K562 (cell line): Measurements from ENCODE around the gene OPN1LW. TPM values are rescaled to one million over a fixed set of nuclear protein-coding genes. Genes with fewer than 3 reads are reported as not detected.

Source experiments
- BMI1 ChIP-seq: fragments of 150-350 bp; IDR thresholded peaks from 2 replicates; pipeline ENCODE4 v1.6.1; 2014; ENCODE audit warnings: low read length
- CEBPB ChIP-seq: fragments of 450-650 bp; IDR thresholded peaks from 2 replicates; pipeline ENCODE4 v1.6.1; 2016; ENCODE audit warnings: missing genetic modification characterization, missing compliant biosample characterization
- CLOCK ChIP-seq: fragments of 250-450 bp; sonication (Bioruptor Pico); IDR thresholded peaks from 2 replicates; pipeline ENCODE4 v1.4.0; 2020; ENCODE audit warnings: mild to moderate bottlenecking, moderate library complexity, borderline replicate concordance
- DACH1 ChIP-seq: fragments of 450-650 bp; IDR thresholded peaks from 2 replicates; pipeline ENCODE4 v1.6.1; 2018; ENCODE audit not compliant: partially characterized antibody
- ELF1 ChIP-seq: fragments of 200-800 bp; sonication (Bioruptor generic); IDR thresholded peaks from 2 replicates; pipeline ENCODE4 v1.6.1; 2016; ENCODE audit warnings: missing genetic modification characterization, missing compliant biosample characterization
- FOXA3 ChIP-seq, 2 experiments: fragments of 450-650 bp in 1 of 2; sonication (generic) in 1 of 2; formaldehyde crosslinking; IDR thresholded peaks in 1 of 2; conservative IDR thresholded peaks in 1 of 2; 2 replicates each; pipeline versions ENCODE4 v1.4.0 to v1.8.0; 2020 to 2022; ENCODE audit warnings: mild to moderate bottlenecking in 2 of 2, missing genetic modification reagents in 1 of 2
- GATAD2A ChIP-seq: fragments of 450-650 bp; IDR thresholded peaks from 2 replicates; pipeline ENCODE4 v1.6.1; 2017
- KLF13 ChIP-seq: fragments of 450-650 bp; IDR thresholded peaks from 2 replicates; pipeline ENCODE4 v1.6.1; 2016; ENCODE audit warnings: missing genetic modification characterization, low read depth, mild to moderate bottlenecking, missing compliant biosample characterization, moderate library complexity, borderline replicate concordance
- MCM3 ChIP-seq: fragments of 450-650 bp; IDR thresholded peaks from 2 replicates; pipeline ENCODE4 v1.6.1; 2016
- NR3C1 ChIP-seq: sonication (generic); formaldehyde crosslinking; IDR thresholded peaks from 2 replicates; pipeline ENCODE4 v1.8.1; 2022; ENCODE audit warnings: missing genetic modification reagents
- ZBTB7A ChIP-seq: IDR thresholded peaks from 2 replicates; pipeline ENCODE4 v1.6.1; 2011; ENCODE audit warnings: low read depth, mild to moderate bottlenecking, low read length, moderate library complexity, borderline replicate concordance; ENCODE audit not compliant: control insufficient read depth
- ZNF175 ChIP-seq: fragments of 200-800 bp; sonication (Bioruptor generic); IDR thresholded peaks from 2 replicates; pipeline ENCODE4 v1.6.1; 2016; ENCODE audit warnings: low read depth, mild to moderate bottlenecking, missing genetic modification characterization, missing compliant biosample characterization
- ZNF444 ChIP-seq: fragments of 250-450 bp; sonication (Bioruptor Pico); IDR thresholded peaks from 2 replicates; pipeline ENCODE4 v1.4.0; 2020; ENCODE audit warnings: mild to moderate bottlenecking, moderate library complexity
- polyA plus RNA-seq, 8 experiments: library from polyadenylated mRNA; depleted of rRNA in 4 of 8; stranded (reverse) in 5 of 8; unstranded in 3 of 8; fragments of >200 nt; fragmentation: Nextera tagmentation in 2 of 8; fragmentation: Illumina TruSeq in 1 of 8; extraction: Ambion mirVana in 2 of 8; extraction: Trizol in 1 of 8; gene quantifications; 2 replicates each; pipeline versions ENCODE4 v1.2.1 to v1.2.3, GENCODE V29; 2011 to 2014; ENCODE audit warnings: inconsistent platforms in 1 of 8, missing spikeins in 1 of 8
- total RNA-seq, 7 experiments: library from RNA; depleted of rRNA in 6 of 7; stranded (reverse); fragments of >200 nt in 6 of 7; fragmentation: Illumina TruSeq in 2 of 7; extraction: Trizol in 2 of 7; gene quantifications; 2 replicates each; pipeline versions ENCODE4 v1.2.1 to v1.2.3, GENCODE V29; 2011 to 2021; ENCODE audit warnings: low replicate concordance in 1 of 7
- TF ChIP-seq, protein P1 (sequence below): fragments of 450-650 bp; IDR thresholded peaks from 2 replicates; pipeline ENCODE4 v1.6.1; 2016; ENCODE audit warnings: low read depth, mild to moderate bottlenecking, moderate library complexity
- TF ChIP-seq, protein P2 (sequence below): fragments of 250-450 bp; sonication (Bioruptor Pico); IDR thresholded peaks from 2 replicates; pipeline ENCODE4 v1.4.0; 2020; ENCODE audit warnings: borderline replicate concordance
- TF ChIP-seq, protein P3 (sequence below): fragments of 200-800 bp; sonication (Bioruptor generic); IDR thresholded peaks from 2 replicates; pipeline ENCODE4 v1.6.1; 2017; ENCODE audit warnings: missing genetic modification characterization, missing compliant biosample characterization
- TF ChIP-seq, protein P4 (sequence below): fragments of 450-650 bp; IDR thresholded peaks from 2 replicates; pipeline ENCODE4 v1.6.1; 2016; ENCODE audit warnings: antibody characterized with exemption

Gene OPN1LW
- total and polyA plus RNA-seq, 9 of the 15 experiments (the other 6 are each of a cell fraction or from before 2014, with no cell fraction given): 0.04 TPM; not detected in 8

GRCh38 chrX:154123241-154124219 is 20.5 kb upstream of the OPN1LW start (continued):
- TF ChIP-seq CEBPB (tag) (peak; percentile 94), MCM3 (no peak), ELF1 (peak; percentile 71; the same call in 1 of the 2 replicates), ZNF444 (CRISPR knock-in tag) (no peak), CLOCK (no peak), ZBTB7A (peak; percentile 55; the same call in 1 of the 2 replicates), ZNF175 (CRISPR knock-in tag) (peak; percentile 24; the same call in 1 of the 2 replicates), FOXA3 (CRISPR knock-in tag; conservative IDR thresholded peaks at IDR 0.05 in 1 of 2, IDR thresholded peaks at IDR 0.05 in 1 of 2) (peak in 1 of 2 experiments; percentile 46; a peak in 1 of 4 replicates), BMI1 (no peak), NR3C1 (CRISPR knock-in tag) (no peak), GATAD2A (peak; percentile 88), DACH1 (peak; percentile 32), KLF13 (tag) (no peak)
- TF ChIP-seq, protein P1, sequence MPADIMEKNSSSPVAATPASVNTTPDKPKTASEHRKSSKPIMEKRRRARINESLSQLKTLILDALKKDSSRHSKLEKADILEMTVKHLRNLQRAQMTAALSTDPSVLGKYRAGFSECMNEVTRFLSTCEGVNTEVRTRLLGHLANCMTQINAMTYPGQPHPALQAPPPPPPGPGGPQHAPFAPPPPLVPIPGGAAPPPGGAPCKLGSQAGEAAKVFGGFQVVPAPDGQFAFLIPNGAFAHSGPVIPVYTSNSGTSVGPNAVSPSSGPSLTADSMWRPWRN: peak; percentile 89
- TF ChIP-seq, protein P2, sequence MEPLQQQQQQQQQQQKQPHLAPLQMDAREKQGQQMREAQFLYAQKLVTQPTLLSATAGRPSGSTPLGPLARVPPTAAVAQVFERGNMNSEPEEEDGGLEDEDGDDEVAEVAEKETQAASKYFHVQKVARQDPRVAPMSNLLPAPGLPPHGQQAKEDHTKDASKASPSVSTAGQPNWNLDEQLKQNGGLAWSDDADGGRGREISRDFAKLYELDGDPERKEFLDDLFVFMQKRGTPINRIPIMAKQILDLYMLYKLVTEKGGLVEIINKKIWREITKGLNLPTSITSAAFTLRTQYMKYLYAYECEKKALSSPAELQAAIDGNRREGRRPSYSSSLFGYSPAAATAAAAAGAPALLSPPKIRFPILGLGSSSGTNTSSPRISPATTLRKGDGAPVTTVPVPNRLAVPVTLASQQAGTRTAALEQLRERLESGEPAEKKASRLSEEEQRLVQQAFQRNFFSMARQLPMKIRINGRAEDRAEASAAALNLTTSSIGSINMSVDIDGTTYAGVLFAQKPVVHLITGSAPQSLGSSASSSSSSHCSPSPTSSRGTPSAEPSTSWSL (CRISPR knock-in tag): no peak
- TF ChIP-seq, protein P3, sequence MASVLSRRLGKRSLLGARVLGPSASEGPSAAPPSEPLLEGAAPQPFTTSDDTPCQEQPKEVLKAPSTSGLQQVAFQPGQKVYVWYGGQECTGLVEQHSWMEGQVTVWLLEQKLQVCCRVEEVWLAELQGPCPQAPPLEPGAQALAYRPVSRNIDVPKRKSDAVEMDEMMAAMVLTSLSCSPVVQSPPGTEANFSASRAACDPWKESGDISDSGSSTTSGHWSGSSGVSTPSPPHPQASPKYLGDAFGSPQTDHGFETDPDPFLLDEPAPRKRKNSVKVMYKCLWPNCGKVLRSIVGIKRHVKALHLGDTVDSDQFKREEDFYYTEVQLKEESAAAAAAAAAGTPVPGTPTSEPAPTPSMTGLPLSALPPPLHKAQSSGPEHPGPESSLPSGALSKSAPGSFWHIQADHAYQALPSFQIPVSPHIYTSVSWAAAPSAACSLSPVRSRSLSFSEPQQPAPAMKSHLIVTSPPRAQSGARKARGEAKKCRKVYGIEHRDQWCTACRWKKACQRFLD (CRISPR knock-in tag): peak; percentile 56; the same call in 1 of the 2 replicates
- TF ChIP-seq, protein P4, sequence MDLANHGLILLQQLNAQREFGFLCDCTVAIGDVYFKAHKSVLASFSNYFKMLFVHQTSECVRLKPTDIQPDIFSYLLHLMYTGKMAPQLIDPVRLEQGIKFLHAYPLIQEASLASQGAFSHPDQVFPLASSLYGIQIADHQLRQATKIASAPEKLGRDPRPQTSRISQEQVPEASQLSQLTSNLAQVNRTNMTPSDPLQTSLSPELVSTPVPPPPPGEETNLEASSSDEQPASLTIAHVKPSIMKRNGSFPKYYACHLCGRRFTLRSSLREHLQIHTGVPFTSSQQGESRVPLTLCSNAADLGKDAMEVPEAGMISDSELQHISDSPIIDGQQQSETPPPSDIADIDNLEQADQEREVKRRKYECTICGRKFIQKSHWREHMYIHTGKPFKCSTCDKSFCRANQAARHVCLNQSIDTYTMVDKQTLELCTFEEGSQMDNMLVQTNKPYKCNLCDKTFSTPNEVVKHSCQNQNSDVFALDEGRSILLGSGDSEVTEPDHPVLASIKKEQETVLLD: peak; percentile 81
